HK-2 (cell line): Measurements from ENCODE around the gene ENOX2.
"Not testable (repeated sequence)": the region's sequence is repeated elsewhere in the genome, so short reads cannot be mapped to it uniquely, and the experiment has no call there.

ENCODE experiments used
- DNase-seq: peaks from one replicate; pipeline ENCODE4 v3.0.0-alpha.2; 2018; ENCODE audit not compliant: unreplicated experiment

The ENOX2 gene

DNA sequence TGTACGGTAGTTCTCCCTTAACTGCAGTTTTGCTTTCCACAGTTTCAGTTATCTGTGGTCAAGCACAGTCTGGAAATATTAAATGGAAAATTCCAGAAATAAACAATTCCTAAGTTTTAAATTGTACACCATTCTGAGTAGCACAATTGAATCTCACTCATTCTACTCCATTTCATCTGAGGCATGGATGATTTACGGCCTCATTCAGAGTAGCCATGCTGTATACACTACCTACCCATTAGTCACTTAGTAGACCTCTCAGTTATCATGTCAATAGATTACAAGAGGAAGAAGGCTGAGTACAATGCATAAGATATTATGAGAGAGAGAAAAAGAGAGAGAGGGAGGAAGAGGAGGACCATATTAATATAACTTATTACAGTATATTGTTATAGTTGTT is 77.5 kb downstream of the ENOX2 start:
- DNase-seq = no peak

DNA sequence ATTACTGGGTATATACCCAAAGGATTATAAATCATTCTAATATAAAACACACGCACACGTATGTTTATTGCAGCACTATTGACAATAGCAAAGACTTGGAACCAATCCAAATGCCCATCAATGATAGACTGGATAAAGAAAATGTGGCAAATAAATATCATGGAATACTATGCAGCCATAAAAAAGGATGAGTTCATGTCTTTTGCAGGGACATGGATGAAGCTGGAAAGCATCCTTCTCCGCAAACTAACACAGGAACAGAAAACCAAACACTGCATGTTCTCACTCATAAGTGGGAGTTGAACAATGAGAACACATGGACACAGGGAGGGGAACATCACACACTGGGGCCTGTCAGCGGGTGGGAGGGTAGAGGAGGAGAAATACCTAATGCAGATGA is 83.6 kb downstream of the ENOX2 start:
- not testable (repeated sequence) for DNase-seq

DNA sequence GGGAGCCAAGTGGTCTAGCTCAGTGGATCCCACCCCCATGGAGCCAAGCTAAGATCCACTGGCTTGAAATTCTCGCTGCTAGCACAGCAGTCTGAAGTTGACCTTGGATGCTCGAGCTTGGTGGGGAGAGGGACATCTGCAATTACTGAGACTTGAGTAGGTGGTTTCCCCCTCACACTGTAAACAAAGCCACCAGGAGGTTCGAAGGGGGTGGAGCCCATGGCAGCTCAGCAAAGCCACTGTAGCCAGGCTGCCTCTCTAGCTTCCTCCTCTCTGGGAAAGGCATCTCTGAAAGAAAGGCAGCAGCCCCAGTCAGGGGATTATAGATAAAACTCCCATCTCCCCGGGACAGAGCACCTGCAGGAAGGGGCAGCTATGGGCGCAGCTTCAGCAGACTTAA is 89.1 kb downstream of the ENOX2 start:
- not testable (repeated sequence) for DNase-seq

DNA sequence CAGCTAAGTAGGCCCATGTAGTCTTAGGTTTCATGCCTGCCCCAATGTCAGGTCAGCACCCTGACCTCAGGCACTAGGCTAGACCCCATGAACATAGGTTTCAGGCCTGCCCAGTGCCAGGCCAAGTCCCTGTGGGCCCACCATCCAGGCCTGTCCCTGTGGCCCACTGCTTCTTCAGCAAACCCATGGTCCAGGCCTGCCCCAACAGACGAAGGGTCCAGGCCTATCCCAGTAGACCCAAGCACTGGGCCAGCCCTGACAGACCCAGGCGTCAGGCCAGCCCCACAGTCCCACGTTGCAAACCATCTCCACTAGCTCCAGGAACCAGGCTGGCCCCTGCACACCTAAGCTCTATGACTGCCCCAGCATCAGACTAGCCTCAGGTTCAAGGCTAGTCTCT is 92.4 kb downstream of the ENOX2 start:
- no peak for DNase-seq

DNA sequence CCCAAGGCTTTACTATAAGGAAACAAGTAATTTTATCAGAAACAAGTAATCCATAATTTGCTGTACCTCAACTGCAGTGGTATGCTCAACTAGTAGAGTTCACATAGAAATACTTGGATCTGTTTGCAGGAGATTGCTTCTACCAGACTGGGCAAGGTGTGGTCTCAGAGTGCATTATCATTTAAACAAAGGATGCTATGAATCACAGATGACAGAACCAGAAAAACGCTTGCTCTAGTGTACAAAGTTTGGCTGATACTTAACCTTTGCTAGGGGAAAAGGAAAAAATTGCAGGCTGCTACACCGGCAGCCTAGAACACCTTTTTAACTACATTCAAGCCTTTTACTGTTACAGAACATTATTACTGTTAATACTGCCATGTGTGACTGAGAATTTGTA is 97.1 kb downstream of the ENOX2 start:
- no peak for DNase-seq

DNA sequence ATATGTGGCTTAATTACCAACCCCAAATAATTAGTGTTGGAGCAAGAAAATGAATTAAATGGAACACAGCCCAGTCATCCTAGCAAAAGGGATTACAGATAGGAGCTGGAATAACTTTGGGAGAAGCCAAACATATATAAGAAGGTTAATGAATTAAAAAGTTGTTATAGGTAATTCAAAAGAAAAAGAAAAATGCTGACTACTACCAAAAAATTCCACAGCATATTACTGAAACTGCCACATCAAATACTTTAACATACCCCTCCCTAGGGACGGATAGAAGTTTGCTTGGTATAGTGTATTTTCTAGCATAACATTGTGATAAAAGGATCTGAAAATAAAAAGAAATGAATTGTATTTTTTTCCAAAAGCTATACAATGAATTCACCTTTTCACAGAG is 99.5 kb downstream of the ENOX2 start:
- no peak for DNase-seq

DNA sequence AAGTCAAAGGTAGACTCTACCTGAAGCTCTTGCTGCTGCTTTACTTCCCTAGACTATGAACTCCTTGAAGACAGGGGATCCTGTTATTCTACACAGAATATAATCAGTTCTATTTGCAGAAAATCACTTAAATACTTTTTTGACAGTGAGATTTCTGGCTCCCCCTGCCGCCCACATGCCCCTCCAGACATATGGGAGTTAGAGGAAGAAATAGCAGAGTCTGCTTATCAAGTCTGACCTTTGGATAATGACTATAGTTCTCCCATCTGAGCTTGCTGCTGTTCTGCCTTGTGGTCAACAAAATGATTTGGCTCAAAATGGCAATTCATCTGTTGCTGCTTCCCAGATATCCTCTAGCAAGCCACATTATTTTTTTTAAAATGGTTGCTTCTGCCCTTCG is 101.1 kb downstream of the ENOX2 start:
- DNase-seq = no peak

DNA sequence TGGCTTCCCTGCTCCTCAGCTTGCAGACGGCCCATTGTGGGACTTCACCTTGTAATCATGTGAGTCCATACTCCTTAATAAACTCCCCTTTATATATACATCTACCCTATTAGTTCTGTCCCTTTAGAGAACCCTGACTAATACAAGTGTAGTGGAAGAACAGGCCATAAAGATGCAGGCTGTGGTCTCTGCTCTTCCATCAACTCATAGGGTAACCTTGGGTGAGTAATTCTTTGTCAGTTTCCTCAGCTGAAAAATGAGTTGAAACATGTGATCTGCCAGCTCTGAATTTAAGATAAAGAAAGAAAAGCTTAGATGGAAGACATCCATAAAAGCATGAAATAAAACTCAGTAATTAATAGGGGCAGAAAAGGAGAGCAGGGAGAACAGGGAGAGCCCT is 103.6 kb downstream of the ENOX2 start:
- DNase-seq = no peak

DNA sequence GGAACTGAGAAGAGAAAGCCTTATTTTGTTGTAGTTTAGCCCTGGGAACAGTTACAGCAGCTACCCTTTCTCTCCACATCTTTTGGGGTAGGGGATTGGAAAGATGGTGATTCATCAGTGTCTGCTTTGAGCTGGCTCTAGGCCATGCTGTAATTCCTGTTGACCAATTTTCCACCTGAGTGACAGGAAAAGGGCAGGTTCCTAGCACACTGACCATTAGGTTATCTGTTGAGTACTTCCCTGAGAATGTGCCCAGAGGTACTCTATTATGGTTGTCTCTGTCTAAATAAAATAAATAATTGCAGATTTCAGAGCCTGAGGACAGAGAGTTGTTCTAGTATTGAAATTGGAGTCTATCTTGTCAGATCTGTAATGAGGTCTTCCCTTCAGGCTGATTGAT is 109.0 kb downstream of the ENOX2 start:
- DNase-seq = no peak

DNA sequence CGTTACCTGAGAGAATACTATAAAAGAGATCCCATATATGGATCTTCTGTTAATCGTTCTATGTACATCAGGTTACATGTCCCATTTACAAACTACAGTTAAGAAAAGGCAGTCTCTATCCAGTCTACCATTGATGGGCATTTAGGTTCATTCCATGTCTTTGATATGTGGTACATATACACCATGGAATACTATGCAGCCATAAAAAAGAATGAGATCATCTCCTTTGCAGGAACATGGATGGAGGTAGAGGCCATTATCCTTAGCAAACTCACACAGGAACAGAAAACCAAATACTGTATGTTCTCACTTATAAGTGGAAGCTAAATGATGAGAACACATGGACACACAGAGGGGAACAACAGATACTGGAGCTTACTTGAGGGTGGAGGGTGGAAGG is 111.1 kb downstream of the ENOX2 start:
- not testable (repeated sequence) for DNase-seq

DNA sequence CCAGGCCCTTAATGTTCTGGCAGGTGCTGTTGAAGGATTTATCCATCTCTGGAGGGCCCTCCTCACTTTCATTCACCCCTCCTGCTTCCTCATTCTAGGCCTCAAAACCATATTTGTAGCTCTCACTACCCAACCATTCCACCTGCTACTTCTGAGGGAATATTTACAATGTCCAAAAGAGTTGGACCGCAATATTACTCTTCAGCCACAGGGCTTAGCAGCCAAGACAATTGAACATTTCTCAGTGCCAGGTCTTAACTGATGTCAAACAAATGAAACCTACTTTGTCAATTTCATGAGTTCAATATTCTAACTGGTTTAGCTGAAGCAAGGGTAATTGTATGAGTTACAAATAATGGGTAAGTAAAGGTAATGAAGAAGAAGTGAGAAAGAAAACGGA is 113.2 kb downstream of the ENOX2 start:
- DNase-seq = no peak

DNA sequence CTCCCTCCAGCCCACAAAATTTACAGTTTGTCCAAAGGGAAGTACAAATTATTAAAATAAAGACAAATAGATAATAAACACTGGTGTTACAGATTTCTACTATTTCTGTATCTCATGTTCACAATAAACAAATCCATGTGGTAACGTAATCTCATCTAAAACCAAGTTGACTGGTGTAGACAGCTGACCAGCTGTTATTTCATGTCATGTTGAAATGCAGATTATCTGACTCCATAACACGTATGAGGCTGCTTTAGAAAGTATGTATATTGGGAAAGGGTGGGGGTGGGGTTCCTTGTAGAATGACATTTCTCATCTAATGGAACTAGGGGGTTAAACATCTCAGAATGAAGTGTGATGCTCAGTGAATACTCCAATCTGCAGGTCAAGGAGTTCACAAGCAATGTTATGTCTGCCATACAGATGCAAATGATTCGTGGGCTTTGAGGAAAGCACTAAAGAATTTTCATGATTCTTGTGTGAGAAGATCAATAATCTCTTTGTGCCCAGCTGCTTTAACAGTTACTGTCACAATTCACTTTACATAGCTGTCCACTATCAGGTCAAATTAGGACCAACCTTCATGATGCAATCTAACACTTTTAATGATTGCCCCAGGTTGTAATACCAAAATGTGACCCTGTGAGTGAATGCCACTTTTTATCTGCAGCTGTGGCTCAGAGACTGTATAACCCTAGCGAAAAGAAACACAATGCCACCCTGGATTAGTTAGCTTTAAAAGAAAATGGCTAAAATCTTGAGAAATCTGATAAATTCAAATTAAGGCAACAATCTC is 114.0 kb downstream of the ENOX2 start:
- DNase-seq = no peak

DNA sequence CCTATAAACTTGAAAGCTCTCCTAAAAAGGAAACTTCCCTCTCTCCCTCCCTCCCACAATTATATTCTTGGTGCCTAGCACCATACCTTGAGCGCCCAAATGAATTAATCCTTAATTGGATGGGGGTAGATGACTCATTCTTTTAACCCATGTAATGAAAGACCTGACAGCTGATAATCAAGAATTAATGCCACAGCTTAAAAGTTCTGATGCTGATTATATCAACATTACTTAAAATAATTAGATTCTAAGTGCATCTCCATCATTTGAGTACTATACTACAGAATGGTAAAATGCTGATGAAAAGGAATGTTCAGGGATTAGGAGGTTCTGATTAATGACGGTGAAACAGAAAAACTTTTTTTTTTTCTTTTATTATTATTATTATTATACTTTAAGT is 117.0 kb downstream of the ENOX2 start:
- DNase-seq = no peak

DNA sequence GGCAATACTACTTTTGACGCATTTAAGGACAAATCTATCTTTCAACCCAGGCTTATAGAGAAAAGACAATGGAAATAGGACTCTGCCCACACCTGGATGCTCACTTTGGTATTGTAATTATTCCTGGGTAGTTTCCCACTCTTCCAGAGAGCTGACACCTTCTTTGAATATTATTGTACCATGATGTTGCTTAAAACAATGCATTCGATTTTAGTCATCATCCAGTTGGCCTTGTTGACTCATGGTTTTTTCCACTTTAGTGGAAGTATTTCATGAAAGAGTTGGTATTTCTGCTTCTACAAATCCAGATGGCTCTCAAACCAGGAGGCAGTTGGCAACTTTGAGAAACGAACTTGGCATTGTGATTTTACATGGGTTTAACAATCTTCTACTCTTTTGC is 124.2 kb downstream of the ENOX2 start:
- DNase-seq = no peak

DNA sequence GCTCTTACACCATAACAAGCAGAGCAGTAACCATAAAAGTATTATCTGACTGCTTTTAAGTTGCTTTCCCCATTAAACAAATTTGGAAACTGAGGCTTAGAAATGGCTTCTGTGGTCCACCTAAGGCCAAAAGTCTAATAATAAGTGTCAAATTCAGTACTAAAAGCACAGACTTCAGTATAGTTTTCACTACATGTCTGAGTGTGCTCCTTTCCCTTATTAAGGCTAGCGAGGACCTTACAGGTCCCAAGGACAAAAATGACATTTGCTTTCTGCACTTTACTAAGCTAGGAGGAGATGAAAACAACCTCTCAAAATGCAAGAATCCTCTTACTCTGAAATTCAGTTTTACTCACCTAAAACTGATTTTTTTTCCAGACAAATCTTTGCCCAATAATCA is 127.2 kb downstream of the ENOX2 start:
- DNase-seq = no peak

DNA sequence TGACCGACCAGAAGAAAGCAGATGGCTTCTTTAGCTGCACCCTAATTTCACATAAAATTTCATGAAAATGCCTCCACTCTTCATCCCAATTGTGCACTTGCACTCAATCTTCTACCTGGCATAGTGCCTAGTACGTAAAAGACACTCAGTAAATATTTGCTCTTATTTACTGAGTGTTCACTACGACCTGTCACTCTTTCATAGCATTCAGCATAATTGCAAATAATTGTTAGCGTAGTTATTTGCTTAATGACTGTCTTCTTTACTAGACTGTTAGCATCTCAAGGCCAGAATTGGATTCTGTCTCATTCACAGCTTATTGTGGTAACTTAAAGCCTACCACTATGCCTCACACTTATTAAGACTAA is 130.2 kb downstream of the ENOX2 start:
- no peak for DNase-seq

DNA sequence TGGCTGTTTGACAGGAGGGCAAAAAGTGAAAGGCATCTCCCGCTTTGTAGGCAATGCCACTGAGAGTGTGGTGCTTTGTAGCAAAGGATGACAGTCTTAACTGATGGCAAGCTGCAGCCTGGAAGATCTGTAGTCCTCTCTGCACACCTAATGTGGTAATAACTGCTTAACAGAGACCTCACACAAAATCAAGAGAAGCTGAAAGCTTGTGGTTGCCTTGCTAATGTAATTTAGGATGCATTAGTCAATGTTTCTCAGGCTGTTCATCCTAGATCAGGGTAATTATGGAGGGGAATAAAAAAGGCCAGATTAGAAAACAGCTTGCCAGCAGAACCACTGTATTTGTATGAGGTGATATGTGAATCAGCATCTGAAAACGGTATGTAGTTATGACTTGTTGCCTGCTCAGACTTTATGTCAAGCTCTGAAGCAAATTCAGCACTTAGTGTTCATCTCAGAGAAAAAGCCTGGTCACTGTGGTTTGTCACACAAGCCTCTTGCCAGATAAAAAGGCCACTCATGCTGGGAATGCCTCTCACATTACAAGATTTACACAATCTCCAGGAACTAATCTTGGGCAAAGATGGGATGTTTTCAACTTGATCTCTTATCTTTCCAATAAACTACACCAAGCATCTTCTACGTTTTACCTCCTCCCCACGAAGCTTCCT is 130.8 kb downstream of the ENOX2 start:
- DNase-seq = no peak

DNA sequence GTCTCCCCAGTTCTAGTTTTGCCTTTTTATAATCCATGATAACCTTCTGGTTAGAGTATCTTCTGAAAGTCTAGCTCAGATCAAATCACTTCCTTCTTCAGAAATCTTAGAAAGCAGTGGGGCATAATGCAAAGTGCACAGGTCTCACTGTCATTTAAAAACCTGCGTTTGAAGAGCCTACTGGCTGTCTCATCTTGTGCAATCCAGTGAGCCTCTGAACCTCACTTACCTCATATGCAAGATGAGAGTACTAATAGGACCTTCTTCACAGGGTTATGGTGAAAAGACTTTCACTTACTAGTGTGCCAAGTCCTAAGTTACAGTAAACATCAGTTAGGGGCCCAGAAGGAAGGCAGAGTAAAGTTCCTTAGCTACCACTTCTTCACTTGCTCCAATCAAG is 131.4 kb downstream of the ENOX2 start:
- no peak for DNase-seq

DNA sequence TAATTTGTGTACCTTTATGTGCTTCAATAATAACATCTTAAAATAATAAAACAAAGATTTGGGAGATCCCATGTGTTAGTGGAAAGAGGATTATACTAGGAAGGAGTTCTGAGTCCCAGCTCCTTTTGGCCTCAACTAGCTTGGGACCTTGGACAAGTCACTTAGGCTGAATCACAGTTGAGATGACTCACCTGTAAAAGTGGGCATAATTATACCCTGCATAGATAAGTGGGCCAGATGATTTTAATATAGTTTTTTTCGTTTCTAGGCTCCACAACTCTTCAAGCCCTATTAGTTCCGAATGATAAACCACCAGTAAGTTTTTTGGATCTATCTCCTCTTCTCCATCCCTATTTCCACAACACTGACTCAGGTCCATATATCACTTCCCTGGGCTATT is 131.8 kb downstream of the ENOX2 start:
- DNase-seq = no peak

DNA sequence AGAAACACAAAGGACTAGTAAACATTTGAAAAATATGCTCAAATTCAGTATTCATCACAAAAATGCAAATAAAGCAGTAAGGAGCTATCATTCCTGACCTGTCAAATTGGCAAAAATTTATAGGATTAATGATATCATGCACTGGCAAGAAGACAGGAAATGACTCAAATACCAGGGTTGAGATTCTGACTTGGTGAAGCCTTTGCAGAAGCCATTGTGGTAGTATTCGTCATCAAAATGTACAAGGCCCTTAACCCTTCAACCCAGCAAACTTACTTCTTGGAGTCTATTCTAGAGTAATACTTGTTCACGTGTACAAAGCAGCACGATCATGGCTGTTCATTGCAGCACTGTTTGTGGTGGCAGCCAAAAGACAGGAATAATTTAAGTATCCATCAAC is 132.4 kb downstream of the ENOX2 start:
- DNase-seq = no peak

DNA sequence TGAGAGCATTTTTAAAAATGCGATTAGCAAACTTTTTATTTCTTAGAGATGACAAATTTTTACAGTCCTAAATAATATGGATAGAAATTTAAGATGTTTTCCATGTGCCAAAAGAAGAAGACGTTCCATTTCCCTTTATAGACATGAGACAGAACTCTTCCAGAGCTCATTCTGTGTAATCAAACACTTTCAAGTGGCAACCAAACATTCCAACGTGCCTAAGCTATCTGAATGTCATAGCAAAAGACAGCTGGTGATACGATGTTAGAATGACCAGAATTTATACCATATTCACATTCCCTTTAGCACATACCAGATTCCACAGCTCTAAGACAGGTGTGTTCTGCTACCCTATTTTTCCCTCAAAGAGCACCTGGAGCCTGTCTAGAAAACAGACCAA is 133.2 kb downstream of the ENOX2 start:
- no peak for DNase-seq

DNA sequence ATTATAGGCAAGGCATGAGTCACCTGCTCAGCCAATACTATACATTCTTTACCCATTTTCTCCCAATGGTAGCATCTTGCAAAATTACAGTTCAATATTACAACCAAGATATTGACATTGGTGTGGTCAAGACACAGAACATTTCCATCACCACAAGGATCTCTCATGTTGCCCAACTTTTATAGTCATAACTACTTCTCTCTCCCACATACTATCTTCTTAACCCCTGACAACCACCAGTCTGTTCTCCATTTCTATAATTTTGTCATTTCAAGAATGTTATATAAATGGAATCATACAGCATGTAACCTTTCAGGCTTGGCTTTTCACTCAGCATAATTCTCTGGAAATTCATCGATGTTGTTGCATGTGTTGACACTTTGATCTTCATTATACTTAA is 144.9 kb downstream of the ENOX2 start:
- DNase-seq = no peak

DNA sequence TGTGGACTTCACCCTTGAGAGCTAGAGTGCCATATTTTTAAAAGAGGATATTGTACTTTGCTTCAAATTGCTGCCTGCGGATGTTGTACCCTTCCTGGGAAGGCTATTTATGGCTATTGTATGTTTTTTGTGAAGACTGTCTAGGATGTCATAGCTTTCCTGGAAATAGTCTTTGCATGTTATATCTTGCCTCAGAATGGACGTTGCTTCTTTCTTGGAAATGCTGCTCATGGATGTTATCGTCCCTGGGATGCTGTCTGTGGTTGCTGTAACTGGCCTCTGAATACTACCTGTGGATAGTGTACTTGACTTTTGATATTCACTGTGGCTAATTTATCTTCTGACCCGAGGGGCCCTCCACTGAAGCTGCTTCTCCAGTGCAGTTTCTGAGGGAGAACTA is 146.8 kb downstream of the ENOX2 start:
- no peak for DNase-seq

DNA sequence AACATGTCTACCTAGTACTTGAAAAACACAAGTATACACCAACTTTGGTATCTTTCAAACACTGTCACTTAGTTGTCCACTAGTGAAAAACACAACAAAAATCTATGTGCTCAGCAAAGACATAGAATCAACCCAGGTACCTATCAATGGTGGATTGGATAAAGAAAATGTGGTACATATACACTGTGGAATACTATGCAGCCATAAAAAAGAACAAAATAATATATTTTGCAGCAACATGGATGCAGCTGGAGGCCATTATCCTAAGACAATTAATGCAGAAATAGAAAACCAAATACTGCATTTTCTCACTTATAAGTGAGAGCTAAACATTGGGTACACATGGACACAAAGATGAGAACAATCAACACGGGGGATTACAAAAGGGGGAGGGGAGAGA is 148.7 kb downstream of the ENOX2 start:
- DNase-seq = no peak
